GM18498 (cell line): Measurements from ENCODE around the gene DNAH9.

Source experiments
- ATAC-seq: cut with Tn5 transposase; IDR thresholded peaks from one replicate; pipeline ENCODE4 v1.9.1; 2021; ENCODE audit warnings: mild to moderate bottlenecking, moderate library complexity; ENCODE audit not compliant: unreplicated experiment

DNAH9 gene

GRCh38 chr17:11598274-11599221 is at the start of gene DNAH9:
Gene DNAH9, plus strand, starts transcription at chr17:11598470. Its CDS starts 29 bp downstream, at chr17:11598499.
- ATAC-seq, result no peak

- ATAC-seq, result no peak
Measured at GRCh38 chr17:11550431-11550830, 47.8 kb upstream of the DNAH9 start.

GRCh38 chr17:11551442-11551841 is 46.8 kb upstream of the DNAH9 start:
- ATAC-seq, result no peak

- ATAC-seq, result no peak
Measured at GRCh38 chr17:11553135-11553534, 45.1 kb upstream of the DNAH9 start.

- no peak for ATAC-seq
Measured at GRCh38 chr17:11554042-11554441, 44.2 kb upstream of the DNAH9 start.

- ATAC-seq, result no peak
Measured at GRCh38 chr17:11554542-11554941, 43.7 kb upstream of the DNAH9 start.

GRCh38 chr17:11555530-11555929 is 42.7 kb upstream of the DNAH9 start:
- no peak for ATAC-seq

- no peak for ATAC-seq
Measured at GRCh38 chr17:11557727-11558452, 40.4 kb upstream of the DNAH9 start.

GRCh38 chr17:11558681-11559234 is 39.5 kb upstream of the DNAH9 start:
- no peak for ATAC-seq

- ATAC-seq, result no peak
Measured at GRCh38 chr17:11559601-11560000, 38.7 kb upstream of the DNAH9 start.

GRCh38 chr17:11561281-11561680 is 37.0 kb upstream of the DNAH9 start:
- no peak for ATAC-seq

GRCh38 chr17:11561702-11562101 is 36.6 kb upstream of the DNAH9 start:
- no peak for ATAC-seq

GRCh38 chr17:11564589-11565380 is 33.5 kb upstream of the DNAH9 start:
- no peak for ATAC-seq

GRCh38 chr17:11565591-11565990 is 32.7 kb upstream of the DNAH9 start:
- ATAC-seq, result no peak

- no peak for ATAC-seq
Measured at GRCh38 chr17:11578998-11579397, 19.3 kb upstream of the DNAH9 start.

- ATAC-seq, result no peak
Measured at GRCh38 chr17:11580677-11581076, 17.6 kb upstream of the DNAH9 start.

GRCh38 chr17:11582217-11582616 is 16.1 kb upstream of the DNAH9 start:
- no peak for ATAC-seq

GRCh38 chr17:11583306-11583992 is 14.8 kb upstream of the DNAH9 start:
- ATAC-seq, result no peak

GRCh38 chr17:11589716-11590115 is 8.6 kb upstream of the DNAH9 start:
- ATAC-seq, result no peak

- ATAC-seq, result no peak
Measured at GRCh38 chr17:11601661-11602060, 3.4 kb downstream of the DNAH9 start.
